H1 (cell line): ENCODE measurements around the gene CFAP74. TPM values are rescaled to one million over a fixed set of nuclear protein-coding genes. Genes with fewer than 3 reads are reported as not detected.

Experiments used
- EP300 ChIP-seq, 2 experiments: IDR thresholded peaks; 1 replicate in 1 of 2; 2 replicates in 1 of 2; pipeline ENCODE4 v1.6.1; 2011 to 2012; ENCODE audit warnings: low read depth in 2 of 2, low read length in 2 of 2, mild to moderate bottlenecking in 2 of 2, borderline replicate concordance in 1 of 2, inconsistent platforms in 1 of 2, moderate library complexity in 1 of 2
- GTF2F1 ChIP-seq: IDR thresholded peaks from 2 replicates; pipeline ENCODE4 v1.6.1; 2012; ENCODE audit warnings: low read depth, low read length, improper control_type of control experiment, borderline replicate concordance
- HDAC2 ChIP-seq, 2 experiments: fragments of 300-600 bp in 1 of 2; sonication (generic) in 1 of 2; IDR thresholded peaks; 2 replicates each; pipeline ENCODE4 v1.6.1; 2011 to 2012; ENCODE audit warnings: low read depth in 2 of 2, low read length in 2 of 2, mild to moderate bottlenecking in 2 of 2, moderate library complexity in 2 of 2, borderline replicate concordance in 1 of 2, inconsistent platforms in 1 of 2
- JUND ChIP-seq: IDR thresholded peaks from 2 replicates; pipeline ENCODE4 v1.6.1; 2011; ENCODE audit warnings: mild to moderate bottlenecking, improper control_type of control experiment, low read length
- polyA plus RNA-seq, 7 experiments: library from polyadenylated mRNA; depleted of rRNA in 3 of 7; stranded (reverse) in 5 of 7; unstranded in 2 of 7; fragments of >200 nt in 5 of 7; fragments of 200-250 nt in 2 of 7; gene quantifications; 1 replicate in 5 of 7; 2 replicates in 1 of 7; 4 replicates in 1 of 7; pipeline versions ENCODE4 v1.2.1 to v1.2.3, GENCODE V29; 2011 to 2013; ENCODE audit warnings: missing spikeins in 2 of 7, mixed read lengths in 2 of 7
- total RNA-seq: library from RNA; stranded (reverse); fragmentation: NEBNext Ultra II Directional; extraction: Animal tissue kit (Norgen Biotek cat#: 25700); gene quantifications from 2 replicates; pipeline ENCODE4 v1.2.1, GENCODE V29; 2021

The CFAP74 gene
- total and polyA plus RNA-seq, 2 of the 8 experiments (the other 6 are each of a cell fraction or from before 2014, with no cell fraction given) = 0.09 to 0.20 TPM

DNA sequence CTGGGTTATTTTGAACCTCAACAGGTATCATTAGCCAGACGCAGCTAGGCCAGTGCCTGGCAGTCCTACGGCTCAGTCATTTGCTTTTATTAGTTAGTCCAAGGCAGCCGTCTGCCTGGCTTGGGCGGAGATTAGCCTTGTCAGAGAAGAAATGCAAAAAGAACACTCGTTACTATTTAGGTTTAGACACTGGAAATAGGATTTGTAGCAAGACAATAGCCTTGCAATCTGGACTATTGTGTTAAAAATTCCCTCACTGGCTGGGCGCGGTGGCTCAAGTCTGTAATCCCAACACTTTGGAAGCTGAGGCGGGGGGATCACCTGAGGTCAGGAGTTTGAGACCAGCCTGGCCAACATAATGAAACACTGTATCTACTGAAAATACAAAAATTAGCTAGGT, 35.7 kb upstream of the CFAP74 start (continued):
- no peak for TF ChIP-seq EP300 (IDR thresholded peaks at IDR 0.05; ENCODE audit: borderline replicate concordance in 1 of 2, low read depth in 2 of 2, low read length in 2 of 2)
- no peak for TF ChIP-seq JUND
- no peak for TF ChIP-seq GTF2F1
- TF ChIP-seq HDAC2 (IDR thresholded peaks at IDR 0.05; ENCODE audit: borderline replicate concordance in 1 of 2, low read depth in 2 of 2, low read length in 2 of 2) = no peak
- TF ChIP-seq, all 59 proteins: peak for 0
